Measurements from ENCODE around the gene ZNF331. TPM values are rescaled to one million over a fixed set of nuclear protein-coding genes. Genes with fewer than 3 reads are reported as not detected.
A peak's percentile ranks its signal among the peaks of the same experiment; 100 is the strongest.

The ZNF331 gene
- total and polyA plus RNA-seq, 2 of the 8 experiments (the other 6 are each of a cell fraction or from before 2014, with no cell fraction given): 30.0 to 44.1 TPM

DNA sequence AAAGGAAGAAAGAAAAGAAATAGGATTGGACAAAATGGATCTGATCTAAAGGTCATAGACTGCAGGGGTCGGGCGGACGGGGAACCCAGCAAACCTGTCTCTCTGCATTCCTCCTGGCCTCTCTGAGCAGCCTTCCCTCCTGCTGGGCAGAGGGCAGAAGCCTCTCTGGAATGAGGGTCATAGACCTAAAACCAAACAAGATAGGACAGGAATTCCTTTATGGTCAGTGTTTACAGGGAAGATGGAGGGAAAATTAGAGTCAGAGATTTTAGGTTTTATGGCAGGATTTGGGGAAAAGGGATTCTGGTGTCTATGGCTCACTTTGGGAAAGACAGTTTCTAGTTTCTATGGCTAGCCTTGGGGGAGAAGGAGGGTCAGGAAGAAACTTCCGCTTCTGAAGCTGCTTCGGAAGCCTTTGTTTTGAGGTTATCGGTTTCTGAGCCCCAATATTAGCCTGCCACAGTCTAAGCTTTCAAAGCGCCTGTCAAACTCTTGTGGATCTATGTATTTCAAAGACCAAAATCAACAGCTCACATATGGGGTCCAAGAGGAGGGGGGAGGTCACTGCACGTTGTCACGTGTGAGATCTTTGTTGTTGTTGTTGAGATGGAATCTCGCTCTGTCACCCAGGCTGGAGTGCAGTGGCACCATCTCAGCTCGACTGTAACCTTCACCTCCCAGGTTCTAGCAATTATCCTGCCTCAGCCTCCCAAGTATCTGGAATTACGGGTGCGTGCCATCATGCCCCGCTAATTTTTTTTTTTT lies 75.0 kb downstream of the ZNF331 start (continued):
- TF ChIP-seq SP1 (IDR thresholded peaks at IDR 0.05; ENCODE audit: low read depth, low read length) (peak; percentile 97), CBX5 (IDR thresholded peaks at IDR 0.05; ENCODE audit: low read depth, low read length) (no peak), RNF2 (IDR thresholded peaks at IDR 0.05; ENCODE audit: borderline replicate concordance, low read depth, low read length, missing control alignments, poor library complexity, severe bottlenecking) (no peak), SP4 (IDR thresholded peaks at IDR 0.05; ENCODE audit: low read length) (no peak), POLR2AphosphoS5 (IDR thresholded peaks at IDR 0.05; ENCODE audit: low read depth, low read length) (no peak), CREB1 (IDR thresholded peaks at IDR 0.05) (no peak), EZH2 (IDR thresholded peaks at IDR 0.05; ENCODE audit: low read depth, low read length, severe bottlenecking) (no peak), TCF12 (IDR thresholded peaks at IDR 0.05; ENCODE audit: low read depth, low read length) (0 out of 2 replicates have a peak, but pooled peaks have one; percentile 33), KDM4A (IDR thresholded peaks at IDR 0.05; ENCODE audit: low read depth, low read length, severe bottlenecking) (no peak), ZNF274 (IDR thresholded peaks at IDR 0.05; ENCODE audit: borderline replicate concordance, extremely low read depth, low read length) (no peak), CHD1 (IDR thresholded peaks at IDR 0.05; ENCODE audit: low read depth, low read length) (no peak), TEAD4 (IDR thresholded peaks at IDR 0.05; ENCODE audit: low read depth, low read length) (peak; percentile 97), KDM1A (IDR thresholded peaks at IDR 0.05; ENCODE audit: borderline replicate concordance, low read length) (no peak), YY1 (IDR thresholded peaks at IDR 0.05; ENCODE audit: low read depth, low read length) (peak; percentile 68; the same call in 1 of the 2 replicates), BACH1 (IDR thresholded peaks at IDR 0.05; ENCODE audit: low read length) (no peak), SRF (IDR thresholded peaks at IDR 0.05; ENCODE audit: low read depth, low read length) (no peak), ASH2L (IDR thresholded peaks at IDR 0.05; ENCODE audit: low read length) (peak; percentile 99), SIRT6 (IDR thresholded peaks at IDR 0.05; ENCODE audit: low read length) (no peak), SIX5 (IDR thresholded peaks at IDR 0.05; ENCODE audit: low read depth, low read length) (no peak), BCL11A (IDR thresholded peaks at IDR 0.05; ENCODE audit: low read depth in 2 of 2, low read length in 2 of 2) (peak in 1 of 2 experiments; percentile 59)
- TF ChIP-seq, protein P1, sequence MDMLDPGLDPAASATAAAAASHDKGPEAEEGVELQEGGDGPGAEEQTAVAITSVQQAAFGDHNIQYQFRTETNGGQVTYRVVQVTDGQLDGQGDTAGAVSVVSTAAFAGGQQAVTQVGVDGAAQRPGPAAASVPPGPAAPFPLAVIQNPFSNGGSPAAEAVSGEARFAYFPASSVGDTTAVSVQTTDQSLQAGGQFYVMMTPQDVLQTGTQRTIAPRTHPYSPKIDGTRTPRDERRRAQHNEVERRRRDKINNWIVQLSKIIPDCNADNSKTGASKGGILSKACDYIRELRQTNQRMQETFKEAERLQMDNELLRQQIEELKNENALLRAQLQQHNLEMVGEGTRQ (IDR thresholded peaks at IDR 0.05; ENCODE audit: low read length): no peak
- TF ChIP-seq, protein P2, sequence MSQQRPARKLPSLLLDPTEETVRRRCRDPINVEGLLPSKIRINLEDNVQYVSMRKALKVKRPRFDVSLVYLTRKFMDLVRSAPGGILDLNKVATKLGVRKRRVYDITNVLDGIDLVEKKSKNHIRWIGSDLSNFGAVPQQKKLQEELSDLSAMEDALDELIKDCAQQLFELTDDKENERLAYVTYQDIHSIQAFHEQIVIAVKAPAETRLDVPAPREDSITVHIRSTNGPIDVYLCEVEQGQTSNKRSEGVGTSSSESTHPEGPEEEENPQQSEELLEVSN (IDR thresholded peaks at IDR 0.05): 0 out of 2 replicates have a peak, but pooled peaks have one; percentile 15
- TF ChIP-seq, protein P3, sequence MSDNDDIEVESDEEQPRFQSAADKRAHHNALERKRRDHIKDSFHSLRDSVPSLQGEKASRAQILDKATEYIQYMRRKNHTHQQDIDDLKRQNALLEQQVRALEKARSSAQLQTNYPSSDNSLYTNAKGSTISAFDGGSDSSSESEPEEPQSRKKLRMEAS (IDR thresholded peaks at IDR 0.05): no peak

Measured in H1 (cell line).